Measurements from ENCODE around the gene BAZ2A.

GRCh38 chr12:56661560-56661959 lies 31.4 kb upstream of the BAZ2A start:
- no peak for TF ChIP-seq CTCF (IDR thresholded peaks at IDR 0.05)
- TF ChIP-seq POLR2AphosphoS5 (IDR thresholded peaks at IDR 0.05), result no peak
- no peak for TF ChIP-seq POLR2A (IDR thresholded peaks at IDR 0.05)
